Activated CD4-positive, alpha-beta T cell treated with anti-CD3 and anti-CD28 coated beads for 36 hours (primary cell): ENCODE results near the gene NOA1. TPM values are rescaled to one million over a fixed set of nuclear protein-coding genes. Genes with fewer than 3 reads are reported as not detected.
"Not testable (repeated sequence)": the region's sequence is repeated elsewhere in the genome, so short reads cannot be mapped to it uniquely, and the experiment has no call there.

Experiments
- ATAC-seq: fragments of 200-7000 bp; cut with Tn5 transposase; one replicate; pipeline ENCODE4 v1.10.0; 2021; ENCODE audit warnings: mild to moderate bottlenecking, moderate library complexity
- CTCF ChIA-PET: fragments of 350-600 bp; sonication (Branson Sonifier 250); formaldehyde crosslinking; loops from one replicate; lab custom pipeline; 2021; ENCODE audit warnings: antibody characterized with exemption; lab: Charles Lee
- POLR2A ChIA-PET: fragments of 350-600 bp; sonication (Branson Sonifier 250); formaldehyde crosslinking; loops from one replicate; lab custom pipeline; 2021; ENCODE audit warnings: antibody characterized with exemption, inconsistent platforms; lab: Charles Lee
- DNase-seq: peaks from one replicate; pipeline ENCODE4 v3.0.0-alpha.2; 2020
- H3K27ac Mint-ChIP-seq: one replicate; pipeline ENCODE4 v1.8.0; 2021; ENCODE audit warnings: mixed read lengths
- H3K27me3 Mint-ChIP-seq: one replicate; pipeline ENCODE4 v1.8.0; 2021; ENCODE audit warnings: mixed read lengths
- H3K36me3 Mint-ChIP-seq: one replicate; pipeline ENCODE4 v1.8.0; 2021; ENCODE audit warnings: low read depth, mixed read lengths
- H3K4me1 Mint-ChIP-seq: one replicate; pipeline ENCODE4 v1.8.0; 2021; ENCODE audit warnings: mixed read lengths
- H3K4me3 Mint-ChIP-seq: one replicate; pipeline ENCODE4 v1.8.0; 2021; ENCODE audit warnings: mild to moderate bottlenecking, moderate library complexity, mixed read lengths
- H3K9me3 Mint-ChIP-seq: one replicate; pipeline ENCODE4 v1.8.0; 2021; ENCODE audit warnings: low read depth, mixed read lengths
- intact Hi-C, 2 experiments: fragments of 100-400 bp; cut with DNase I in 1 of 2; cut with micrococcal nuclease in 1 of 2; formaldehyde crosslinking; loops; one replicate each; pipeline versions ENCODE4 v1.14.2 to v1.15.1; 2022 to 2024; cut with DNase I, micrococcal nuclease
- total RNA-seq, 2 experiments: library from RNA; stranded (reverse); gene quantifications; one replicate each; pipeline ENCODE4 v1.2.3, GENCODE V29; 2021

NOA1 gene
- total RNA-seq, 2 experiments from 2014 or later = 24.9 to 31.5 TPM

GRCh38 chr4:56959100-56959499, 18.3 kb downstream of the NOA1 start:
- peaks cover 20% of the 10 kb centered on the region for H3K36me3 Mint-ChIP-seq
- no peak overlapping the region for H3K4me3 Mint-ChIP-seq
- ATAC-seq (no peak), DNase-seq (no peak)
- no peaks in the 10 kb centered on the region for H3K9me3 Mint-ChIP-seq
- intact Hi-C loops = no loop called here
- CTCF ChIA-PET = no interaction called here
- no peak overlapping the region for H3K27ac Mint-ChIP-seq
- H3K4me1 Mint-ChIP-seq = peaks cover 2% of the 10 kb centered on the region
- H3K27me3 Mint-ChIP-seq = no peaks in the 10 kb centered on the region
- POLR2A ChIA-PET = no interaction called here

GRCh38 chr4:56958111-56958517, 19.3 kb downstream of the NOA1 start:
- POLR2A ChIA-PET = no interaction called here

GRCh38 chr4:56953680-56954520, 23.5 kb downstream of the NOA1 start:
- ChIA-PET CTCF (interaction anchor here (0.6 to 1.7 kb wide), 4 partner anchors 11 to 542 kb away, joined by 3 to 4 read pairs (median 4); no protein-coding TSS in a partner anchor), POLR2A (no interaction called here)
- Mint-ChIP-seq H3K9me3 (no peaks in the 10 kb centered on the region), H3K4me1 (no peaks in the 10 kb centered on the region), H3K27me3 (no peaks in the 10 kb centered on the region), H3K36me3 (no peaks in the 10 kb centered on the region), H3K27ac (no peak overlapping the region), H3K4me3 (no peak overlapping the region)
- intact Hi-C loops = no loop called here
- DNase-seq (no peak), ATAC-seq (no peak)

More at GRCh38 chr4:56958111-56958517, 19.3 kb downstream of the NOA1 start:
- no peaks in the 10 kb centered on the region for H3K9me3 Mint-ChIP-seq
- ATAC-seq (no peak), DNase-seq (no peak)
- CTCF ChIA-PET = interaction anchor here (0.6 kb wide), 1 partner anchor 54 kb away, joined by 3 read pairs; no protein-coding TSS in a partner anchor
- no peak overlapping the region for H3K27ac Mint-ChIP-seq
- intact Hi-C loops = no loop called here
- H3K4me1 Mint-ChIP-seq = peaks cover 2% of the 10 kb centered on the region
- no peaks in the 10 kb centered on the region for H3K27me3 Mint-ChIP-seq
- H3K36me3 Mint-ChIP-seq = peaks cover 16% of the 10 kb centered on the region
- H3K4me3 Mint-ChIP-seq = no peak overlapping the region

- no peaks in the 10 kb centered on the region for H3K9me3 Mint-ChIP-seq
Measured at GRCh38 chr4:56941403-56941802, 36.0 kb downstream of the NOA1 start.

GRCh38 chr4:56940971-56941370, 36.4 kb downstream of the NOA1 start:
- POLR2A ChIA-PET = no interaction called here
- CTCF ChIA-PET = interaction anchor here (0.6 kb wide), 1 partner anchor 125 kb away, joined by 3 read pairs; no protein-coding TSS in a partner anchor
- H3K4me1 Mint-ChIP-seq = peaks cover 7% of the 10 kb centered on the region

More at GRCh38 chr4:56941403-56941802, 36.0 kb downstream of the NOA1 start:
- no peaks in the 10 kb centered on the region for H3K27me3 Mint-ChIP-seq
- ChIA-PET CTCF (interaction anchor here (0.6 to 0.7 kb wide), 2 partner anchors 33 to 124 kb away, joined by 3 read pairs; no protein-coding TSS in a partner anchor), POLR2A (no interaction called here)
- no peak overlapping the region for H3K27ac Mint-ChIP-seq
- peak; percentile 11 for DNase-seq
- intact Hi-C loops = no loop called here
- peak; percentile 23 for ATAC-seq
- peaks cover 7% of the 10 kb centered on the region for H3K4me1 Mint-ChIP-seq
- H3K36me3 Mint-ChIP-seq = peaks cover 15% of the 10 kb centered on the region
- H3K4me3 Mint-ChIP-seq = no peak overlapping the region

GRCh38 chr4:56940403-56940802, 37.0 kb downstream of the NOA1 start:
- Mint-ChIP-seq H3K27me3 (no peaks in the 10 kb centered on the region), H3K4me3 (no peak overlapping the region), H3K27ac (no peak overlapping the region), H3K4me1 (peaks cover 7% of the 10 kb centered on the region), H3K36me3 (peaks cover 17% of the 10 kb centered on the region), H3K9me3 (no peaks in the 10 kb centered on the region)
- DNase-seq (no peak), ATAC-seq (no peak)
- POLR2A ChIA-PET = no interaction called here
- intact Hi-C loops = no loop called here
- CTCF ChIA-PET = no interaction called here

More at GRCh38 chr4:56940971-56941370, 36.4 kb downstream of the NOA1 start:
- no peak overlapping the region for H3K4me3 Mint-ChIP-seq
- peaks cover 17% of the 10 kb centered on the region for H3K36me3 Mint-ChIP-seq
- no peak for DNase-seq
- H3K27ac Mint-ChIP-seq = no peak overlapping the region
- intact Hi-C loops = no loop called here
- H3K9me3 Mint-ChIP-seq = no peaks in the 10 kb centered on the region
- no peak for ATAC-seq
- no peaks in the 10 kb centered on the region for H3K27me3 Mint-ChIP-seq

- Mint-ChIP-seq H3K36me3 (peaks cover 18% of the 10 kb centered on the region), H3K4me1 (peaks cover 10% of the 10 kb centered on the region)
- H3K4me3 Mint-ChIP-seq, H3K27ac Mint-ChIP-seq, ATAC-seq, H3K27me3 Mint-ChIP-seq, H3K9me3 Mint-ChIP-seq, intact Hi-C loops, POLR2A ChIA-PET, DNase-seq: not testable (repeated sequence)
- CTCF ChIA-PET = interaction anchor here (0.7 kb wide), 2 partner anchors 19 to 50 kb away, joined by 3 to 6 read pairs; no protein-coding TSS in a partner anchor
Measured at GRCh38 chr4:56939826-56940225, 37.6 kb downstream of the NOA1 start.

- Mint-ChIP-seq H3K36me3 (peaks cover 21% of the 10 kb centered on the region), H3K27ac (peak overlapping the region; percentile 75), H3K4me3 (no peak overlapping the region), H3K27me3 (no peaks in the 10 kb centered on the region), H3K4me1 (peaks cover 18% of the 10 kb centered on the region), H3K9me3 (no peaks in the 10 kb centered on the region)
- POLR2A ChIA-PET = no interaction called here
- CTCF ChIA-PET = interaction anchor here (0.6 to 0.7 kb wide), 2 partner anchors 26 to 29 kb away, joined by 3 read pairs; no protein-coding TSS in a partner anchor
- no peak for ATAC-seq
- intact Hi-C loops = no loop called here
- no peak for DNase-seq
Measured at GRCh38 chr4:56937262-56937661, 40.1 kb downstream of the NOA1 start.

GRCh38 chr4:56931924-56932323, 45.5 kb downstream of the NOA1 start:
- Mint-ChIP-seq H3K27ac (no peak overlapping the region), H3K4me1 (peaks cover 28% of the 10 kb centered on the region), H3K27me3 (no peaks in the 10 kb centered on the region), H3K36me3 (peaks cover 37% of the 10 kb centered on the region), H3K9me3 (no peaks in the 10 kb centered on the region), H3K4me3 (no peak overlapping the region)
- CTCF ChIA-PET = interaction anchor here (0.6 kb wide), 1 partner anchor 25 kb away, joined by 4 read pairs; no protein-coding TSS in a partner anchor
- intact Hi-C loops = no loop called here
- no peak for ATAC-seq
- POLR2A ChIA-PET = no interaction called here
- DNase-seq = no peak

GRCh38 chr4:56930638-56931037, 46.8 kb downstream of the NOA1 start:
- Mint-ChIP-seq H3K4me3 (no peak overlapping the region), H3K4me1 (peaks cover 28% of the 10 kb centered on the region), H3K36me3 (peaks cover 38% of the 10 kb centered on the region), H3K9me3 (no peaks in the 10 kb centered on the region), H3K27me3 (no peaks in the 10 kb centered on the region), H3K27ac (no peak overlapping the region)
- ChIA-PET CTCF (interaction anchor here (0.6 kb wide), 1 partner anchor 110 kb away, joined by 3 read pairs; no protein-coding TSS in a partner anchor), POLR2A (no interaction called here)
- DNase-seq = no peak
- ATAC-seq = no peak
- intact Hi-C loops = no loop called here

- CTCF ChIA-PET = interaction anchor here (0.5 to 0.8 kb wide), 4 partner anchors 27 to 405 kb away, joined by 3 to 4 read pairs (median 4); no protein-coding TSS in a partner anchor
- ATAC-seq = no peak
- peaks cover 17% of the 10 kb centered on the region for H3K4me1 Mint-ChIP-seq
- H3K27me3 Mint-ChIP-seq = no peaks in the 10 kb centered on the region
- H3K27ac Mint-ChIP-seq = no peak overlapping the region
- no peak for DNase-seq
- H3K4me3 Mint-ChIP-seq = no peak overlapping the region
- POLR2A ChIA-PET = no interaction called here
- H3K36me3 Mint-ChIP-seq = peaks cover 57% of the 10 kb centered on the region
- no peaks in the 10 kb centered on the region for H3K9me3 Mint-ChIP-seq
- intact Hi-C loops = no loop called here
Measured at GRCh38 chr4:56927196-56927595, 50.2 kb downstream of the NOA1 start.
